Measurements from ENCODE around the gene ZNF433.

ZNF433 gene

DNA sequence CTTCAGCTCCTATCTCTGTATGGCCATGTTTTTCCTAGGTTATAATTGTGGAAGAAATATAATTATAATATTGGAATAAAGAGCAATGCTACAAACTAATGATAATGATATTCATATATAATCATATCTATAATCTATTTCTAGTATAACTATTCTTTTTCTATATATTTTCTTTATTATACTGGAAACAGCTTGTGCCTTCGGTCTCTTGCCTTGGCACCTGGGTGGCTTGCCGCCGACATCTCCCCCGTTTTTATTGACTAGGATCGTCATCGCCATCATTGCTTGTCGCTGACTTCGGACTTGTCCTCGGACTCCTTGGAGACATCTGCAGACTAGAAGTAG is 46.4 kb downstream of the ZNF433 start:
- no peak for DNase-seq (ENCODE audit: low read depth)

DNA sequence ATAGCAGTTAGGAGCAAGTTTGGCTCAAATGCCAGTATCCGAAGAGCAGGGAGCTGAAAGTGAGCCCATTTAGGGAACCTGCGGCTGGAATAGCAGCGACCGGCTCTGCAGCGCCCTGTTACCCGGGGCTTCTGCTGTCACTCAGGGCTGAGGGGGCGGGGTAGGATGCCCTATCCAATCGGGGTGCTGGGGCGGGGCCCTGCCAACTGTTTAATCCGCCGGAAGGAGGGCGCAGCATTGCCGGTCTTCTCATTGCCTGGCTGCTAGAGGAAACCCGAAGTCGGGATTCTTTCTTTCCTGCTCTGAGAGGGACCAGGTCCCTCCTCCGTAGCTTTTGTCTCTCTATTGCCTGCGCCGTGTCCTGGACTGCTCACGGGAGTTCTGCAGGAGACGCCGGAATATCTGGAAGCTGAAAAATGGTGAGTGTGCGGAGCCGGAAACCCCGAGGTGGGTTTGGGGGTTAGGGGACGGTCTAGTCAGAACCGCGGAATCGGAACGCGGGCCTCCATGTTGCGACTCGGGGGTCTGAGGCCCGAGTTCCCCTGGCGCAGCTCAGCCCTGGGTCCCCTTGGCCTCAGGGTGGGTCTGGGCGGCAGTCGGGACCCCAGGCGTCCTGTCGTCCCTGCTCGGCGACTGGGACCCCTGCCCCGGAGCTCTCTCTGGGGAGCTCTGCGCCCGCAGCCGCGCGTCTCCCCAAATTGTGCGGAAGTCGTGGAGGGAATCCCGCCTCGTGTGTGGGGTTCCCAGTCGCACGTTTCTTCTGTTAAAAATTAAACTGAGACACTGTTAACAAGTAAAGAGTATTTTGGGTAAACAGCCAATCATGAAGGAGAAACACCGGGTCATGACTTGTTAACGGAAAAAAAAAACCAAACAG is 47.8 kb downstream of the ZNF433 start:
- peak; percentile 96 for DNase-seq (ENCODE audit: low read depth)

DNA sequence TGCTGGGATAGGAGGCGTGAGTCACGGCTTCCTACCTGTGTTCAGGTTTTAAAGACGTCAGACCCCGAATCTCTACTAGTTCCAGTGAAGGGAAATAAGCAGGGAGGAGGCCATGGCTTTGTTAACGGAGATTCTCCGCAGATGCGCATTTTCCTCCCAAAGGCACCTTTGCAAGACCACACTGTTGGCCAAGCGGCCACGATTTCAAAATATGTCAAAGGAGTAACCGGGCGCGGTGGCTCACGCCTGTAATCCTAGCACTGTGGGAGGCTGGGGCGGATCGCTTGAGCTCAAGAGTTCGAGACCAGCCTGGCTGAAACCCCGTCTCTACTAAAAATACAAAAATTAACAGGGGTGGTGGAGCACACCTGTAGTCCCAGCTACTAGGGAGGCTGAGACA is 48.7 kb downstream of the ZNF433 start:
- DNase-seq (ENCODE audit: low read depth) = no peak

DNA sequence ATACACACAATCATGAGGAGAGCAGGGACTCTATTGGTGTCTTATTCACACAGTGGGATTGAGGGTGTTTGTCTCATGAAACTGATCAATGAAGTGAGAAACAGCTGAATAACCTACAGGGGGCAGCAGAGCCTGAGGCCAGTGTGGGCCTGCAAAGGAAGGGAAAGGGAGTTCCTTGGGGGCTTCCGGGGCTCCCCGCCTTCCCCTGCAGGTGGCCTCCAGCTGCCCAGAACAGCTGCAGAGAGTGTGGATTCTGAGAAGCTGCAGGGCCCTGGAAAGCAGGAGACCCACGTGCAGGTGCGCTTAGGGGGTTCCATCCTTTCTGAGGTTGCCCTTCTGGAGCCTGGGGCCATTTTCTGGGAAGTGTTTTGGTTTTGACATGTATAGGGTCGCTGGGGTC is 50.5 kb downstream of the ZNF433 start:
- DNase-seq (ENCODE audit: low read depth) = no peak

- DNase-seq (ENCODE audit: low read depth) = peak; percentile 60
Observed at GRCh38 chr19:11982526-11982925, 53.0 kb downstream of the ZNF433 start.

GRCh38 chr19:11979527-11979926 is 56.0 kb downstream of the ZNF433 start:
- DNase-seq (ENCODE audit: low read depth) = no peak

GRCh38 chr19:11978492-11979100 is 56.9 kb downstream of the ZNF433 start:
- DNase-seq (ENCODE audit: low read depth) = no peak

DNA sequence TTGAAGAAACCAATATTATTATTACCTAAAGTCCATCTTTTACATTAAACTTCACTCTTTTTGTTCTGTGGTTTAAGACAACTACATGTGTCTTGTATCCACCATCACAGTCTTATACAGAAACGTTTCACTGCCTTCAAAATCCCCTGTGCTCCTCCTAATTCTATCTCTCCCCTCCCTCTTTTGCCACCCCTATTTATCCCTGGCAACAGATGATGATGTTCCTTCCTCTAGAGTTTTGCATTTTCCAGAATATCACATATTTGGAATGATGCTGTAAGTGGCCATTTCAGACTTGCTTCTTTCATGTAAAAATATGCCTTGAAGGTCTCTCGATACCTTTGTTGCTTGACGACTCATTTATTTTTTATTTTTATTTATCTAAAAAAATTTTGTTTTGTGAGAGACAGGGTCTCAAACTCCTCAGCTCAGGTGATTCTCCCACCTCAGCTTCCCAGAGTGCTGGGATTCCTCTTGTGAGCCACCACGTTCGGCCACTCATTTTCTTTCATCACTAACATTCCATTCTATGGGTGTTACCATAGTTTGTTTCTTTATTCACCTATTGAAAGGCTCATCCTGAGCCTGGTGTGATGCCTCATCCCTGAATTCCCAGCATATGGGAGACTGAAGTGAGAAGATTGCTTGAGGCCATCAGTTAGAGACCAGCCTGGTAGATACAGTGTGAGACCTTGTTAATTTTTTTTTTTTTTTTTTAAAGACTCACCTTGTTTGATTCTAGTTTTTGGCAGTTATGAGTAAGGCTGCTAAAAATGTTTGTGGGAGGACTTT is 62.3 kb downstream of the ZNF433 start:
- no peak for DNase-seq (ENCODE audit: low read depth)

DNA sequence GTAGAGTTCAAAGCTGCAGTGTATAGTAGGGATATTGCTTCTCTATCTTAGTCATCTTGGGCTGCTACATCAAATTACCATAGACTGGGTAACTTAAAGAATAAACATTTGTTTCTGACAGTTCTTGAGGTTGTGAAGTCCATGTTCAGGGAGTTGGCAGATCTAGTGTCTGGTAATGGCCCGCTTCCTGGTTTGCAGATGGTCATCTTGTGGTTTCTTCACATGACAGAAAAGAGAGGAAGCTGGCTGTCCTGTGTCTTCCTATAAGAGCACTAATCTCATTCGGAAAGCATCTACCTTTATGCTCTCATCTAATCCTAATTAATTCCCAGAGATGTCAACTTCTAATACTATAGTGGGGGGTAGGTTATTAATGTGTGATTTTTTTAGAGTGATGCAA is 64.4 kb downstream of the ZNF433 start:
- DNase-seq (ENCODE audit: low read depth) = no peak

GRCh38 chr19:11970174-11970573 is 65.3 kb downstream of the ZNF433 start:
- no peak for DNase-seq (ENCODE audit: low read depth)

GRCh38 chr19:11964858-11965645 is 70.4 kb downstream of the ZNF433 start, which contains the start of gene ZNF763:
Gene ZNF763 (plus strand): TSS chr19:11965040. CDS start chr19:11965209, 169 bp downstream.
- DNase-seq (ENCODE audit: low read depth) = peak; percentile 85
